NCI-H748 (cell line): Measurements from ENCODE around the gene CHCHD6.

Experiments
- DNase-seq: peaks from one replicate; lab custom pipeline; 2025; ENCODE audit not compliant: unreplicated experiment; lab: John Stamatoyannopoulos, UW

Gene CHCHD6

DNA sequence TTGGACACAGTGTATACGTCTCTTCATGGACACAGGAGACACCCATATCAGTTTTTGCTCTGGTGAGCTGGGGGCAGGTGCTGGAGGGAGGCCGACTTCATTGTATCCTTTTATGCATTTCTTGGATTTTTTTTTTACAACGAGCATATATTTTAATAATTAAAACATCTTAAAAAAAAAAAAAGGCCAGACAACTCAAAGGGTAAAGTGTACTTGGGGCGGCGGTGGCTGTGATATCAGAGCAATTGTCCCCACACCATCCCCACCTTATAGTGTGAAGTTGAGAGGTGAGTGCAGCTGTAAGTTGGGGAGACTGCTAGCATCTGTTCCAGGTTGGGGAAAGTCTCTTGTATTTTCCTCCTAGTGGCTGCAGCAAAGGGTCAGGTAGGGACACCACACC, 266.9 kb downstream of the CHCHD6 start:
- no peak for DNase-seq

GRCh38 chr3:126971891-126972351, 267.9 kb downstream of the CHCHD6 start:
- DNase-seq = no peak

DNA sequence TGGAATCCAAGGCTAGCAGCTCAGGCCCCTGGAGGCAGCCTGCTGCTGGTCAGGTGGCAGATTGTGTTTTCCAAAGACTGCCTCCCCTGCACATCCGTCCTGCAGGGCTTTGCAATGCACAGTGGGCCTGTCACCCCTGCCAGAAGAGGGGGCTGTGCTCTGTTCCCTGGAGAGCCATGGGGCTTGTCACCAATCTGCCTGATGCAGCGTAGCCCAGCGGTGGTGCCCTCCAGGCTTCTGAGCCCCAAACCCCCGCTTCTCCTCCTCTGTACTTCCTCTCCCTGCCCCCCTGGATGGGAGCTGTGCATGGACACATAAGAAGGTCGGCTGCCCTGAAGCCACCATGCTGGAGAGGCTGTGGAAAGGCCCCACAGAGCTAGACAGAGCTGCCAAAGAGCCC, 268.8 kb downstream of the CHCHD6 start:
- DNase-seq = no peak

DNA sequence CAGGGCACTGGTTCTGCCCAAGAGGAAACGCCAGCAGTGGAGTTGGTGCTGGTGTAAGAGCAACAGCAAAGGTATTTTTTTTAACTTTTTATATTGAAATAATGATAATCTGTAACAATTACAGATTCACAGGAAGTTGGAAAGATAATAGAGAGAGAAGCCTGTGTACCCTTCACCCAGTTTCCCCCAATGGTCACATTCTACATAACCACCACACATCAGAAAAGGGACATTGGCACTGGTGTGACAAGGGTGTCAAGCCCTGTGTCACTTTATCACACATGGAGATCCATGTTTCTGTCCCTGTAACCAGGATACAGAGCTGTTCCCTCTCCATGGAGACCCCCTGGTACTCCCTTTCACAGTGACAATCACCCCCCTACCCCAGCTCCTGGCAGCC, 269.8 kb downstream of the CHCHD6 start:
- no peak for DNase-seq

- no peak for DNase-seq
Observed at GRCh38 chr3:126974756-126975155, 270.7 kb downstream of the CHCHD6 start.

DNA sequence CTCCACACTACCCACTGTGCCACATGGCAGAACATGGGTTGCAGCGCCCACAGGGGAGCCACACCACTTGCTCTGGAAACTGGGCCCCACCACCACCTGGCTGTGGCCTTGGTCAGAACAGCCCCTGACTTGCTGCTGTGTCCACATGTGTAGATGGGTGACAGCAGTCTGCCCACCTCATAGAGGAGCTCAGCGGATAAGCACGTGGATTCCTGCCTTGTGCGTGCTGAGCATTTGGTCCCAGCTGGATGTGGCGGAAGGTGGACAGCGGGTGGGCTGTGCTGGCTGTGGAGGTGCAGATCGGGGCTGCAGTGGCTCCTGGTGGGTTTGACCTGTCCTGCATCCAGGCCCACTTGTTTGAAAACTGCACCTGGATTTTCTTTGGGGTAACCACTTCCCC, 272.9 kb downstream of the CHCHD6 start:
- no peak for DNase-seq

- no peak for DNase-seq
Observed at GRCh38 chr3:126977821-126978220, 273.8 kb downstream of the CHCHD6 start.

- no peak for DNase-seq
Observed at GRCh38 chr3:126978291-126978690, 274.3 kb downstream of the CHCHD6 start.

DNA sequence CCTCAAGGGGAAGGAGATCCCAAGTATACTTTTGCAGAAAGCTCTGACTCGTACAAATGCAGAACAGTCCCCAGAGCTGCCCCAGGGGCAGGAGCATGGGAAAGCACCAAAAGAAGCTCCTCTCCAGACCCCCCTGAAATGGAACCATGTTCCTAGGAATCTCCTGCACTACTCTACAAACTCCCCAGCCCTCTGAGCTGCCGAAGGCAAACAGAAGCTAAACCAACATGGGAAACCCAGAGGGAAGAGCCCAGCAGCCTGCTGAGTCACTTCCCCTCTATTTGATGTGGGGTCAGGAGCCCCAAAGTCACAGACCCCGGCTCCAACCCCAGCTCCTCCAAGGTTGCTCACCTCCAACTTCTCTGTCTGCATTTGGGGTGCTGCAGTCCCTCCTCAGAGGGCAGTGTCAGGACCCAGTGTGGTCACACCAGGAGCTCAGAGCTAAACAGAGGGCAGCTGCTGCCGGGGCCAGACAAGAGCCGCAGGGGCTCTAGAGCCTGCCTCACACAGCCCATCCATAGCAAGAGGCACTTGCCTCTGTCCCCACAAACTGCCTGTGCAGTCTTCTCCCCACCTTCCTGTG, 275.1 kb downstream of the CHCHD6 start:
- DNase-seq = no peak

- DNase-seq = no peak
Observed at GRCh38 chr3:126980266-126980811, 276.3 kb downstream of the CHCHD6 start.

DNA sequence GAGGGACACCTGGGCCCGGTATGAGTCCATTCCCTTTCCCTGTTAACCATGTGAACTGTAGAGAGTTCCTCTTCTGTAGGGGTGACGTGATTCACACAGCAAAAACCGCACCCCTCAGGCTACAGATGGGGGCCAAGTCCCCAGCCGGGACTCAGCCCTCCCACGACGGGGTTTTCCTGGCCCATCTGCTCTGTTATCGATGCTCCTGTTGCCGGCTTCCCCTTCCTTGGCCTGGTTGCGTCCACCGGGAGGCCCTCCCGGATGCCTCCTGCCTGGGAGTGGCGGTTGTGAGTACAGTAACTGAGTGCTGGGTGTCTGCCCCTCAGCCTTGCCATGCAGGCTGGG, 278.1 kb downstream of the CHCHD6 start:
- no peak for DNase-seq

GRCh38 chr3:126982471-126983175, 278.6 kb downstream of the CHCHD6 start, which contains the start of gene PLXNA1:
TSS of gene PLXNA1 (plus strand) at chr3:126983115. CDS start at chr3:126988594, 5,479 bp downstream.
- peak; percentile 76 for DNase-seq

DNA sequence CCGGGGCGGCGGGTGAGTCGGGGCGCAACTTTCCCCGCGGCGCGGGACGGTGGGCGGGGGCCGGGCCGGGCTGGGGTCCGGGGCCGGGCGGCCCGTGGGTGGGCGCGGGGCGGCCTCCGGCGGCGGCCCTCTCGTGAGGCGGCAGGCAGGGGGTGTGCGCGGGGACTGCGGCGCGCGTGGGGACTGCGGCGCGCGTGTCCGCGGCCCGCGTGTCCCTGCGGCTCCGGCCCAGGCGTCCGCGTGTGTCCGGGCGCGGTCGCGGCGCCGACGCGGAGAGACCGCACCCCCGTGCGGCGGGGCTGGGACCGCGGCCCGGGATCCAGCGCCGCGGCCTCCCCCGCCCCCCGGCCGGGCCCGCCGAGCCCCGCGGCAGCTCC, 279.2 kb downstream of the CHCHD6 start:
- no peak for DNase-seq

- DNase-seq = peak; percentile 45
Observed at GRCh38 chr3:126983653-126984390, 279.8 kb downstream of the CHCHD6 start.

GRCh38 chr3:126984391-126985131, 280.5 kb downstream of the CHCHD6 start:
- DNase-seq = no peak

GRCh38 chr3:126985132-126985985, 281.3 kb downstream of the CHCHD6 start:
- DNase-seq = peak; percentile 1

- DNase-seq = peak; percentile 63
Observed at GRCh38 chr3:126986001-126986400, 282.0 kb downstream of the CHCHD6 start.

DNA sequence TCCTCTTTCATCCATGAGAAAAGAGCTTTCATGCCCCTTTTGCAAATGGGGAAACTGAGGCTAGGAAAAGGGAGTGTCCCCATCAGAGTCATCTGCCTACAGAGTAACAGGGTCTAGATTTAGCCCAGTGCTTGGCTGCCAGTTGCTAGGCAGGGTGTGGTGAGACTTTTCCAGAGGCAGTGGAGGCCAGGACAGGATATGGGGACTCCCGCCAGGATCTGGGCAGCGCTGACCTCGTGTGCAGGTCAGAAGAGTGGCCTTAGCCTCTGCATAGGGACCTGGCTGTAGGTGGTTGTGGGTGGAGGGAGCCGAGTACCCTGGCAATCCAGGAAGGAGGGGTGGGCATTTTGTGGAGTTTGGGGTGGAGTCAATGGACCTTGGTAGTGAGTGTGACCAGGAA, 283.1 kb downstream of the CHCHD6 start:
- DNase-seq = no peak

GRCh38 chr3:126987596-126987995, 283.6 kb downstream of the CHCHD6 start:
- DNase-seq = no peak

DNA sequence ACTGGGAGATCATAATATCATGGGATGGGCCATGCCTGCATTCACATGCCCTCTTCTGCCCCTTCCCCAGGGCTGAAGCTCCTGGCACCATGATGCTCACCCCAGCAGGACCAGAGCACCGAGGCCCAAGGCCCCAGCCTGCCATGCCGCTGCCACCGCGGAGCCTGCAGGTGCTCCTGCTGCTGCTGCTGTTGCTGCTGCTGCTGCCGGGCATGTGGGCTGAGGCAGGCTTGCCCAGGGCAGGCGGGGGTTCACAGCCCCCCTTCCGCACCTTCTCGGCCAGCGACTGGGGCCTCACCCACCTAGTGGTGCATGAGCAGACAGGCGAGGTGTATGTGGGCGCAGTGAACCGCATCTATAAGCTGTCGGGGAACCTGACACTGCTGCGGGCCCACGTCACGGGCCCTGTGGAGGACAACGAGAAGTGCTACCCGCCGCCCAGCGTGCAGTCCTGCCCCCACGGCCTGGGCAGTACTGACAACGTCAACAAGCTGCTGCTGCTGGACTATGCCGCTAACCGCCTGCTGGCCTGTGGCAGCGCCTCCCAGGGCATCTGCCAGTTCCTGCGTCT, 284.5 kb downstream of the CHCHD6 start:
- peak; percentile 7 for DNase-seq
